H1 (cell line): ENCODE measurements around the gene MAPKAPK2. TPM values are rescaled to one million over a fixed set of nuclear protein-coding genes. Genes with fewer than 3 reads are reported as not detected.

Experiments
- BCL11A ChIP-seq, 2 experiments: IDR thresholded peaks; one replicate each; pipeline ENCODE4 v1.6.1; 2011; ENCODE audit warnings: low read depth in 2 of 2, low read length in 2 of 2, mild to moderate bottlenecking in 2 of 2
- CBX5 ChIP-seq: fragments of 300-800, 300-1000 bp; sonication (generic); IDR thresholded peaks from 2 replicates; pipeline ENCODE4 v1.7.1; 2016; ENCODE audit warnings: antibody characterized with exemption, low read length, low read depth
- GTF2F1 ChIP-seq: IDR thresholded peaks from 2 replicates; pipeline ENCODE4 v1.6.1; 2012; ENCODE audit warnings: low read depth, low read length, improper control_type of control experiment, borderline replicate concordance
- MAFK ChIP-seq: IDR thresholded peaks from 2 replicates; pipeline ENCODE4 v1.6.1; 2012; ENCODE audit warnings: low read depth, mild to moderate bottlenecking, improper control_type of control experiment, low read length
- NANOG ChIP-seq: IDR thresholded peaks from 2 replicates; pipeline ENCODE4 v1.6.1; 2011; ENCODE audit warnings: low read length, low read depth, mild to moderate bottlenecking, inconsistent platforms; ENCODE audit not compliant: insufficient read depth, poor library complexity, severe bottlenecking
- POU5F1 ChIP-seq: IDR thresholded peaks from 2 replicates; pipeline ENCODE4 v1.6.1; 2011; ENCODE audit warnings: low read depth, mild to moderate bottlenecking, low read length, moderate library complexity
- RFX5 ChIP-seq: IDR thresholded peaks from 2 replicates; pipeline ENCODE4 v1.6.1; 2011; ENCODE audit warnings: low read depth, low read length, improper control_type of control experiment, borderline replicate concordance
- YY1 ChIP-seq: IDR thresholded peaks from 2 replicates; pipeline ENCODE4 v1.6.1; 2011; ENCODE audit warnings: low read depth, mild to moderate bottlenecking, low read length
- polyA plus RNA-seq, 7 experiments: library from polyadenylated mRNA; depleted of rRNA in 3 of 7; stranded (reverse) in 5 of 7; unstranded in 2 of 7; fragments of >200 nt in 5 of 7; fragments of 200-250 nt in 2 of 7; gene quantifications; 1 replicate in 5 of 7; 2 replicates in 1 of 7; 4 replicates in 1 of 7; pipeline versions ENCODE4 v1.2.1 to v1.2.3, GENCODE V29; 2011 to 2013; ENCODE audit warnings: missing spikeins in 2 of 7, mixed read lengths in 2 of 7
- total RNA-seq: library from RNA; stranded (reverse); fragmentation: NEBNext Ultra II Directional; extraction: Animal tissue kit (Norgen Biotek cat#: 25700); gene quantifications from 2 replicates; pipeline ENCODE4 v1.2.1, GENCODE V29; 2021
- TF ChIP-seq, protein P1 (sequence below): fragments of 300-600 bp; sonication (generic); IDR thresholded peaks from 2 replicates; pipeline ENCODE4 v1.7.1; 2012; ENCODE audit warnings: low read length, moderate library complexity, mild to moderate bottlenecking, inconsistent platforms; ENCODE audit not compliant: insufficient replicate concordance

Gene MAPKAPK2
- total and polyA plus RNA-seq, 2 of the 8 experiments (the other 6 are each of a cell fraction or from before 2014, with no cell fraction given): 27.5 to 44.9 TPM

DNA sequence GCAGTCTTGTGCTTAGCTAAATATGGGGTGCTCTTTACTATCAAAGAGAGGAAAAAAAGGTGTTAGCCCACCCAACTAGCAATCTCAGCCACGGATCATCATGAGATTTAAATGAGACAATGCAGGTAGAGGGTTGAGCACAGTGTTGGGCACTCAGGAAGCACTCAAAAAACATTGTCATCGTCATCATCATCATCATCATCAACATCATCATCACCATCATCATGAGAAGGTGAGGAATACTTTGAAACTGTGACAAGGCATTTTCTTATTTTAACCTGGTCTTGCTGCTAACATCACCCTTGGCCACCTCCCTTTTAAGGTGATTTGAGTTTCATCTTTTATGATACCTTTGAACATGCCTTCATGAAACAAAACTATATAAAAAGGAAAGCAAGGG is 3.3 kb upstream of the MAPKAPK2 start (continued):
- TF ChIP-seq, protein P1, sequence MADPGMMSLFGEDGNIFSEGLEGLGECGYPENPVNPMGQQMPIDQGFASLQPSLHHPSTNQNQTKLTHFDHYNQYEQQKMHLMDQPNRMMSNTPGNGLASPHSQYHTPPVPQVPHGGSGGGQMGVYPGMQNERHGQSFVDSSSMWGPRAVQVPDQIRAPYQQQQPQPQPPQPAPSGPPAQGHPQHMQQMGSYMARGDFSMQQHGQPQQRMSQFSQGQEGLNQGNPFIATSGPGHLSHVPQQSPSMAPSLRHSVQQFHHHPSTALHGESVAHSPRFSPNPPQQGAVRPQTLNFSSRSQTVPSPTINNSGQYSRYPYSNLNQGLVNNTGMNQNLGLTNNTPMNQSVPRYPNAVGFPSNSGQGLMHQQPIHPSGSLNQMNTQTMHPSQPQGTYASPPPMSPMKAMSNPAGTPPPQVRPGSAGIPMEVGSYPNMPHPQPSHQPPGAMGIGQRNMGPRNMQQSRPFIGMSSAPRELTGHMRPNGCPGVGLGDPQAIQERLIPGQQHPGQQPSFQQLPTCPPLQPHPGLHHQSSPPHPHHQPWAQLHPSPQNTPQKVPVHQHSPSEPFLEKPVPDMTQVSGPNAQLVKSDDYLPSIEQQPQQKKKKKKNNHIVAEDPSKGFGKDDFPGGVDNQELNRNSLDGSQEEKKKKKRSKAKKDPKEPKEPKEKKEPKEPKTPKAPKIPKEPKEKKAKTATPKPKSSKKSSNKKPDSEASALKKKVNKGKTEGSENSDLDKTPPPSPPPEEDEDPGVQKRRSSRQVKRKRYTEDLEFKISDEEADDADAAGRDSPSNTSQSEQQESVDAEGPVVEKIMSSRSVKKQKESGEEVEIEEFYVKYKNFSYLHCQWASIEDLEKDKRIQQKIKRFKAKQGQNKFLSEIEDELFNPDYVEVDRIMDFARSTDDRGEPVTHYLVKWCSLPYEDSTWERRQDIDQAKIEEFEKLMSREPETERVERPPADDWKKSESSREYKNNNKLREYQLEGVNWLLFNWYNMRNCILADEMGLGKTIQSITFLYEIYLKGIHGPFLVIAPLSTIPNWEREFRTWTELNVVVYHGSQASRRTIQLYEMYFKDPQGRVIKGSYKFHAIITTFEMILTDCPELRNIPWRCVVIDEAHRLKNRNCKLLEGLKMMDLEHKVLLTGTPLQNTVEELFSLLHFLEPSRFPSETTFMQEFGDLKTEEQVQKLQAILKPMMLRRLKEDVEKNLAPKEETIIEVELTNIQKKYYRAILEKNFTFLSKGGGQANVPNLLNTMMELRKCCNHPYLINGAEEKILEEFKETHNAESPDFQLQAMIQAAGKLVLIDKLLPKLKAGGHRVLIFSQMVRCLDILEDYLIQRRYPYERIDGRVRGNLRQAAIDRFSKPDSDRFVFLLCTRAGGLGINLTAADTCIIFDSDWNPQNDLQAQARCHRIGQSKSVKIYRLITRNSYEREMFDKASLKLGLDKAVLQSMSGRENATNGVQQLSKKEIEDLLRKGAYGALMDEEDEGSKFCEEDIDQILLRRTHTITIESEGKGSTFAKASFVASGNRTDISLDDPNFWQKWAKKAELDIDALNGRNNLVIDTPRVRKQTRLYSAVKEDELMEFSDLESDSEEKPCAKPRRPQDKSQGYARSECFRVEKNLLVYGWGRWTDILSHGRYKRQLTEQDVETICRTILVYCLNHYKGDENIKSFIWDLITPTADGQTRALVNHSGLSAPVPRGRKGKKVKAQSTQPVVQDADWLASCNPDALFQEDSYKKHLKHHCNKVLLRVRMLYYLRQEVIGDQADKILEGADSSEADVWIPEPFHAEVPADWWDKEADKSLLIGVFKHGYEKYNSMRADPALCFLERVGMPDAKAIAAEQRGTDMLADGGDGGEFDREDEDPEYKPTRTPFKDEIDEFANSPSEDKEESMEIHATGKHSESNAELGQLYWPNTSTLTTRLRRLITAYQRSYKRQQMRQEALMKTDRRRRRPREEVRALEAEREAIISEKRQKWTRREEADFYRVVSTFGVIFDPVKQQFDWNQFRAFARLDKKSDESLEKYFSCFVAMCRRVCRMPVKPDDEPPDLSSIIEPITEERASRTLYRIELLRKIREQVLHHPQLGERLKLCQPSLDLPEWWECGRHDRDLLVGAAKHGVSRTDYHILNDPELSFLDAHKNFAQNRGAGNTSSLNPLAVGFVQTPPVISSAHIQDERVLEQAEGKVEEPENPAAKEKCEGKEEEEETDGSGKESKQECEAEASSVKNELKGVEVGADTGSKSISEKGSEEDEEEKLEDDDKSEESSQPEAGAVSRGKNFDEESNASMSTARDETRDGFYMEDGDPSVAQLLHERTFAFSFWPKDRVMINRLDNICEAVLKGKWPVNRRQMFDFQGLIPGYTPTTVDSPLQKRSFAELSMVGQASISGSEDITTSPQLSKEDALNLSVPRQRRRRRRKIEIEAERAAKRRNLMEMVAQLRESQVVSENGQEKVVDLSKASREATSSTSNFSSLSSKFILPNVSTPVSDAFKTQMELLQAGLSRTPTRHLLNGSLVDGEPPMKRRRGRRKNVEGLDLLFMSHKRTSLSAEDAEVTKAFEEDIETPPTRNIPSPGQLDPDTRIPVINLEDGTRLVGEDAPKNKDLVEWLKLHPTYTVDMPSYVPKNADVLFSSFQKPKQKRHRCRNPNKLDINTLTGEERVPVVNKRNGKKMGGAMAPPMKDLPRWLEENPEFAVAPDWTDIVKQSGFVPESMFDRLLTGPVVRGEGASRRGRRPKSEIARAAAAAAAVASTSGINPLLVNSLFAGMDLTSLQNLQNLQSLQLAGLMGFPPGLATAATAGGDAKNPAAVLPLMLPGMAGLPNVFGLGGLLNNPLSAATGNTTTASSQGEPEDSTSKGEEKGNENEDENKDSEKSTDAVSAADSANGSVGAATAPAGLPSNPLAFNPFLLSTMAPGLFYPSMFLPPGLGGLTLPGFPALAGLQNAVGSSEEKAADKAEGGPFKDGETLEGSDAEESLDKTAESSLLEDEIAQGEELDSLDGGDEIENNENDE: no peak
- TF ChIP-seq POU5F1: no peak
- no peak for TF ChIP-seq YY1
- no peak for TF ChIP-seq RFX5
- no peak for TF ChIP-seq MAFK
- TF ChIP-seq GTF2F1: no peak
- no peak for TF ChIP-seq CBX5
- no peak for TF ChIP-seq BCL11A (IDR thresholded peaks at IDR 0.05; ENCODE audit: low read depth in 2 of 2, low read length in 2 of 2)
- no peak for TF ChIP-seq NANOG
